NK-92 treated with Interleukin-12 subunit alpha and Interleukin-12 subunit beta, amount 100 ng/mL, for 24 hours (cell line): Measurements from ENCODE around the gene QSOX1.

Source experiments
- DNase-seq: peaks from one replicate; lab custom pipeline; 2025; lab: John Stamatoyannopoulos, UW

Gene QSOX1

GRCh38 chr1:180213401-180214170 lies 58.9 kb downstream of the QSOX1 start:
- peak; percentile 36 for DNase-seq

- DNase-seq: no peak
These were observed 61.4 kb downstream of the QSOX1 start for GRCh38 chr1:180215856-180216625.

- DNase-seq: no peak
These were observed 62.3 kb downstream of the QSOX1 start for GRCh38 chr1:180217006-180217405.

- DNase-seq: no peak
These were observed 64.4 kb downstream of the QSOX1 start for GRCh38 chr1:180218806-180219765.

GRCh38 chr1:180219776-180220175 lies 65.1 kb downstream of the QSOX1 start:
- DNase-seq: no peak

GRCh38 chr1:180221462-180221861 lies 66.8 kb downstream of the QSOX1 start:
- no peak for DNase-seq

- DNase-seq: no peak
These were observed 70.2 kb downstream of the QSOX1 start for GRCh38 chr1:180224902-180225301.

GRCh38 chr1:180225403-180225802 lies 70.7 kb downstream of the QSOX1 start:
- DNase-seq: no peak

GRCh38 chr1:180227861-180228647 lies 73.4 kb downstream of the QSOX1 start:
- DNase-seq: no peak

GRCh38 chr1:180228648-180229482 lies 74.2 kb downstream of the QSOX1 start:
- no peak for DNase-seq

- DNase-seq: peak; percentile 53
These were observed 75.1 kb downstream of the QSOX1 start, which contains the start of gene LHX4 for GRCh38 chr1:180229483-180230415. LHX4 (plus strand) TSS chr1:180230264; CDS start chr1:180230530, 266 bp downstream.

GRCh38 chr1:180230416-180230790 lies 75.7 kb downstream of the QSOX1 start:
- DNase-seq: no peak

GRCh38 chr1:180230791-180231505 lies 76.3 kb downstream of the QSOX1 start:
- no peak for DNase-seq

GRCh38 chr1:180231506-180231921 lies 76.8 kb downstream of the QSOX1 start:
- no peak for DNase-seq

- no peak for DNase-seq
These were observed 77.3 kb downstream of the QSOX1 start for GRCh38 chr1:180231936-180232335.

- DNase-seq: no peak
These were observed 77.9 kb downstream of the QSOX1 start for GRCh38 chr1:180232521-180233043.

GRCh38 chr1:180233191-180234011 lies 78.7 kb downstream of the QSOX1 start:
- DNase-seq: no peak
